Measurements from ENCODE around the gene EIF6. TPM values are rescaled to one million over a fixed set of nuclear protein-coding genes. Genes with fewer than 3 reads are reported as not detected.

Gene EIF6
- total and polyA plus RNA-seq, 2 donors (not counting 3 experiments of a cell fraction or from before 2014, with no cell fraction given): 153 to 286 TPM

- no peak for TF ChIP-seq JUN (IDR thresholded peaks at IDR 0.05; ENCODE audit: borderline replicate concordance, insufficient read depth, insufficient read length, low read depth)
- no peak for TF ChIP-seq CTCF (IDR thresholded peaks at IDR 0.05; ENCODE audit: extremely low read depth in 1 of 2, insufficient read depth in 1 of 2, low read depth in 1 of 2, low read length in 2 of 2)
- no peak for TF ChIP-seq MAX (IDR thresholded peaks at IDR 0.05; ENCODE audit: insufficient read depth, insufficient read length)
- TF ChIP-seq GATA2 (IDR thresholded peaks at IDR 0.05; ENCODE audit: insufficient read depth, insufficient read length, low read depth, low read length): no peak
- no peak for TF ChIP-seq FOS (IDR thresholded peaks at IDR 0.05; ENCODE audit: borderline replicate concordance, insufficient read depth, low read length)
- TF ChIP-seq POLR2AphosphoS5 (IDR thresholded peaks at IDR 0.05; ENCODE audit: insufficient read depth, low read depth, low read length): no peak
- no peak for TF ChIP-seq MYC (IDR thresholded peaks at IDR 0.05; ENCODE audit: low read depth, low read length)
- TF ChIP-seq POLR2A (IDR thresholded peaks at IDR 0.05; ENCODE audit: low read depth, low read length): no peak
- no peak for TF ChIP-seq EZH2 (IDR thresholded peaks at IDR 0.05; ENCODE audit: borderline replicate concordance, low read depth, low read length, severe bottlenecking)
- H3K27ac ChIP-seq (ENCODE audit: insufficient read depth, low read depth, low read length): no peak overlapping the region
- H3K79me2 ChIP-seq (ENCODE audit: control insufficient read depth, insufficient read depth, low read length): peaks cover 33% of the 10 kb centered on the region
- no peaks in the 10 kb centered on the region for H3K9me3 ChIP-seq (replicated peaks; ENCODE audit: control insufficient read depth, insufficient read depth, low read length)
- BruUV-seq (replicated peaks): no TSS peak
- intact Hi-C loops (cut with micrococcal nuclease) (loop anchor here (1.0 kb wide), 1 partner anchor 19 kb away; no protein-coding TSS in a partner anchor), dilution Hi-C loops (cut with MboI; ENCODE audit: extremely low pct_ligation_motif_present, low sequenced_read_pairs) (no loop called here)
- FAIRE-seq: no peak
- peaks cover 12% of the 10 kb centered on the region for H3K4me1 ChIP-seq (ENCODE audit: control insufficient read depth, extremely low read depth, insufficient read depth, low read length)
- peak overlapping the region; percentile 82 to 93 (median 89) for H3K4me3 ChIP-seq (replicated peaks in 1 of 3; ENCODE audit: insufficient read depth in 1 of 3, low read depth in 1 of 3, low read length in 3 of 3)
- H3K9me1 ChIP-seq (replicated peaks; ENCODE audit: control insufficient read depth, extremely low read depth, insufficient read depth, low read length): no peaks in the 10 kb centered on the region
- DNase-seq (ENCODE audit: low read depth, low spot score): no peak
- peaks cover 4 to 5% of the 10 kb centered on the region in 2 experiments for H3K36me3 ChIP-seq (ENCODE audit: control insufficient read depth in 2 of 2, extremely low read depth in 1 of 2, insufficient read depth in 2 of 2, low read length in 2 of 2)
- H2AFZ ChIP-seq (ENCODE audit: low read depth, low read length): peak overlapping the region; percentile 98
- H3K4me2 ChIP-seq (ENCODE audit: insufficient read depth, low read length): peak overlapping the region; percentile 84
- H3K9ac ChIP-seq (replicated peaks; ENCODE audit: extremely low read depth, insufficient read depth, low read length): peak overlapping the region; percentile 89
- no peaks in the 10 kb centered on the region for H3K27me3 ChIP-seq (ENCODE audit: control insufficient read depth in 2 of 2, insufficient read depth in 2 of 2, low read length in 2 of 2)
- H4K20me1 ChIP-seq (replicated peaks; ENCODE audit: control insufficient read depth, extremely low read depth, insufficient read depth, low read length): no peaks in the 10 kb centered on the region
- CTCF ChIA-PET: interaction anchor here (0.7 to 1.8 kb wide), 6 partner anchors 12 to 162 kb away, joined by 3 to 11 read pairs (median 9); partner anchors contain the start of gene GDF5
- POLR2A ChIA-PET: interaction anchor here (0.6 to 1.6 kb wide), 6 partner anchors 10 to 378 kb away, joined by 3 to 5 read pairs (median 4); partner anchors contain the start of genes CEP250 and EDEM2
Observed at GRCh38 chr20:35284992-35285805, 627 bp upstream of the EIF6 start.

Data from endothelial cell of umbilical vein (primary cell).